Stimulated activated CD8-positive, alpha-beta memory T cell treated with anti-CD3 and anti-CD28 coated beads, Interleukin-2, amount 100 ng/mL, for 48 hours (primary cell): ENCODE data around the gene C1QTNF5.
"Not testable (repeated sequence)": the region's sequence is repeated elsewhere in the genome, so short reads cannot be mapped to it uniquely, and the experiment has no call there.

Experiments used
- DNase-seq, 2 donors: peaks; one replicate each; pipeline ENCODE4 v3.0.0-alpha.2; 2020; ENCODE audit warnings: low read depth in 2 of 2

Gene C1QTNF5, protein sequence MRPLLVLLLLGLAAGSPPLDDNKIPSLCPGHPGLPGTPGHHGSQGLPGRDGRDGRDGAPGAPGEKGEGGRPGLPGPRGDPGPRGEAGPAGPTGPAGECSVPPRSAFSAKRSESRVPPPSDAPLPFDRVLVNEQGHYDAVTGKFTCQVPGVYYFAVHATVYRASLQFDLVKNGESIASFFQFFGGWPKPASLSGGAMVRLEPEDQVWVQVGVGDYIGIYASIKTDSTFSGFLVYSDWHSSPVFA

DNA sequence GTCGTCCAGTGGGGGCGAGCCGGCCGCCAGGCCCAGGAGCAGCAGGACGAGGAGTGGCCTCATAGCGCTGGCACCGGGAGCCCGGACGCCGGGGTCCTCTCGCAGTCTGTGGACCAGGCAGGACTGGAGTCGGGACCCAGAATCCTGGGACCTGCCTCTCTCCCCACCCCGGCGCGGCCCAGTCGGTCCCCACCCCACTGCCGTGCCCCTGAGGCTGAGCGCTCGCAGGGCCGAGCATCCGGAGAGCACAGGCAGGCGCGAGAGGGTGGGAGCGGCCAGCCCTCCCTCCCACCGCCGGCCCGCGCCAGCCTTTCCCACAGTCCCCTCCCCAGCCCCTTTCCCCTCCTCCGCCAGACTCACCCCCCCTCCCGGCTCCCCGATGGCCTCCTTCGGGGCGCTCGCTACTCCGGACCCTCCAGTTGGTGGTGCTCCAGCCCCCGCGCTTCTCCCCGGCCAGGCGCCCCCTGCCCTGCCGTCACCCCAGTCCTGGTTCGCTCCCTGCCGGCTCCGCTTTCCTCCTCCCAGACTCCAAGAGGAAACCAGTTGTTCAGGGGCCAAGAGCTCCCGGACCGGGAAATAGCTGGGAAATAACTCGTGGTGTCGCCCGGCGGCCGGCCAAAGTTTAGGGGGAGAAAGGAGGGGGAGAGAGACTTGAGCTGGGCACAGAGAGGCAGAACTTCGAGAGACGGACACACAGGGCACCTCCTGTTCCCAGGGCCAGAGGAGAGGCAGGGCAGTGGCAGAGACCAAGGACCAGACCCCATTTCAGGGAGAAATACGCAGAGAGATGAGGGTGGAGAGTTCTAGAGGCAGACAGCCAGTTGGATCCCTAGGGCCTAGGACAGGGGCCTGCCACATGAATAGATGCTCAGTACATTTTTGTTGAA, at the start of gene C1QTNF5:
Gene C1QTNF5, minus strand, starts transcription at position 549 of the 887 bp plus-strand sequence. Its CDS starts 486 bp downstream, at position 63.
- DNase-seq: no peak

DNA sequence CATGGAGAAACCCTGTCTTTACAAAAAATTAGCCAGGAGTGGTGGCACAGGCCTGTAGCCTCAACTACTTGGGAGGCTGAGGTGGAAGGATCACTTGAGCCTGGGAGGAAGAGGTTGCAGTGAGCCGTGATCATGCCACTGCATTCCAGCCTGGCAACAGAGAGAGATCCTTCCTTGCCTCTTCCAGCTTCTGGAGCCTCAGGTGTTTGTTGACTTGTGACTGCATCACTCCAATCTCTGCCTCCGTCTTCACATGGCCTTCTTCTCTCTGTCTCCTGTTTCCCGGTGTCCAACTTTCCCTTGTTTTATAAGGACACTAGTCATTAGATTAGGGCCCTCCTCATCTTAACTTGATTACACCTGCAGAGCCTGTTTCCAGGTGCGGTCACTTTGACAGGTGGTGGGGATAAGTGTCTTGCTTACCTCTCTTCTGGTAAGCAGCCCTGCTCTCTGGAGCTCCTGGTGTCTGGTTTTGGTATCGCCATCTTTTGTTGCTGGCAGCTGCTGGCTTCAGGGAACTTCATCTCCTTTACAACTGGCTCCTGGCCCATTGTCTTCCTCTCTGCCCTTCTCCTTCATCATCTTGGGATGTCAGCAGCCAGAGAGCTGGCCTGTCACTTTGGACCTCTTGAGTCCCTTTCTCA, 49.0 kb upstream of the C1QTNF5 start:
- no peak for DNase-seq

DNA sequence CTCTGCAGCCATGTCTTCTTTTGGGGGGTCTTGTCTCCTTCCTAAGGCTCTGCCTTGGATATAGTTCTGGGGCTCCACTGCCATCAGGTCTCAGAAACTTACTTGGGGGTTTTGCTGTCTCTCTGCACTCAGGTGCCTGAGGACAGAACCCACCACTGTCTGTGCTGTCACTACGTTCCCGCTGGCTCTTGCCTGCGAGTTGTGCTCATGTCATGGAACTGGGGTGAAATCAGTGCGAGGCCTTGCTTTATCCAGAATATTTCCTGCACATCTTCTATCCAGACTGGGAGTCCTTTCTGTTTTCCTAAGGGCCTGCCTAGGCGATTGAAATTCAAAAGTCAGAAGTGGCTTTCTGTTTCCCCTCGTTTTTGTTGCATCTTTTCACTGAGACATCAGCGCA, 47.4 kb upstream of the C1QTNF5 start:
- DNase-seq: no peak

DNA sequence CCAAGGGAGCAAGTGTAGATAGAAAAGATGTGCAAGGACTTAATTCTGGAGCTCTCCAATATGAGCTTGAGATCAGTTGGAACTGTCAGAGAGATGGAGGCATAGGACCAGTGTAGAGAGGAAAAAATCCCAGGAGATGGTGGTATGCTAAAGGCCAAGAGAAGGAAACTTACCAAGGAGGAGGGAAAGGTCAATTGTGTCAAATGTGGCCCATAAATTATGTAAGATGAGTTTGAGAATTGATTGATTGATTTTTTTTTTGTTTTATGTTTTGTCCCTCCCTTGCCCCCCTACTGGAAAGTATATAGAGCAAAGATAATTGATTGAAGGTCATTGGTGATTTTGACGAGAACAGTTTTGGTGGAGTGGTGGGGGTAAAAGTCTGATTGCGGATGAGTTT, 43.6 kb upstream of the C1QTNF5 start:
- no peak for DNase-seq

GRCh38 chr11:119382513-119382912, 41.8 kb upstream of the C1QTNF5 start:
- not testable (repeated sequence) for DNase-seq

- DNase-seq: no peak
Observed at GRCh38 chr11:119382101-119382500, 41.4 kb upstream of the C1QTNF5 start.

DNA sequence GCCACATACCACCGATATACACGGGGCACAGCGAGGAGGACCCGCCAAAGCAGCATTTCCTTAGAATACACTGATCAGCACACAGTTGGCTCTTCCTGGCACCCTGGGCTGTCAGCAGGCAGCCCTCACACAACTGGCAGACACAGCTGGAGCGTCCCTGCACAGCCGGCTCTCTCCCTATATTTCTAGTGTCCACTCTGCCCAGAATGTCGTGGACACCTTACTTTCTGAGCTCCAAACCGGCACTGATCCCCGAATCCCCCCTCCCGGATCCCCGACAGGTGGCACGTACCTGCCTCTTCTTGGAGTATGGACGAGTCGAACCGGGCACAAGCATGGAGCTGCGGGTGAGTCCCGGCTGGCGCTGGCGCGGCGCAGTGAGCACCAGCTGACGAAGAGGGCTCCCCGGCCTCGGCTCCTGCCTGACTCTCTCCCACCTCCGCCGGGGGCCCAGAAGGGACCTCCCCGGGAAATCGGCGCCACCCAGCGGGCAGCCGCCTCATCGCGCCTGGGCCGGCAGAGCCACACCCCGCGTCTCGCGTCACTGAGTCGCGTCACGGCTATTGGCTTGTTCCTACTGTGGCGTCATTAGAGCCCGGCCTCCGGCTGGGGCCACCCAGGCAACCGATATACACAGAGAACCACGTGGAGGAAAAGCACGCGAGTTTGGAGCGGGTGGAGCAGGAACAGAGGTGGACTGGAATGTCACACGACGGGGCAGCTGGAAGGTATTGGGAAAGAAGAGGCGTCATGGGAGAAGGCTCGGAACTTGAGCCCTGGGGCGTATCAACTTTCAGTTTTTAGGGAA, 40.7 kb upstream of the C1QTNF5 start, which contains the start of gene USP2:
Gene USP2, minus strand, starts transcription at position 510 of the 808 bp plus-strand sequence. CDS start 8,210 bp downstream, outside the sequence.
- peak; percentile 95 to 96 for DNase-seq

- no peak for DNase-seq
Observed at GRCh38 chr11:119380827-119381180, 40.1 kb upstream of the C1QTNF5 start.

DNA sequence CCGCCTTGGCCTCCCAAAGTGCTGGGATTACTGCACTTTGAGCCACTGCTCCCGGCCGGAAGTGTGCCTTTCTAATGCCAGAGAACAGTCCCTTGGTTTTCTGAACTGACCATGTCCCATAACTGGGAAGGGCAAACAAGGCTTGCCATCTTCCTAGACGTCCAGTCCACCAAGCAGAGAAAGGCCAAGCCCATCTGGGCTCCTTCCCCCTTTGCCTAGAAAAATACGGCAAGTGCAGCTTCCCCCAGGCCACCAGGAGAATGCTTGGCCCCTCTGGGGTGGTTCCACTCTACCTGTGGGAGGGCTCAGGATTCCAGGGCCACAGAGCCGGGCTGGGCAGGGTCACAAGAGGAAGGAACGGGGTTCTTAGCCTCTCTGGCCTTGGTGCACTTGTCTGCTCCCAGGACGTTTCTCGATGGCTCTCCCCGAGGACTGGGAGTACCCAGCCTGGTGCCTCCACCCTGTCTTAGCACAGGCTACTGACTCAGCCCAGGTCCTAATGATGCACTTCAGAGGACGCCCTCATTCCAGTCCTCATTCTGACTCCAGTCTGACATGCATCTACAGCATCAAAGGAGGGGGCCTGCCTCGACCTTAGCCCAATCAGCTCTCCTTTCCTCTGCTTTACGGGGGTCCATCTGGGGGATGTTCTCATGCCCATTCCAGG, 39.6 kb upstream of the C1QTNF5 start:
- no peak for DNase-seq

GRCh38 chr11:119378851-119379465, 38.3 kb upstream of the C1QTNF5 start:
- DNase-seq: no peak

DNA sequence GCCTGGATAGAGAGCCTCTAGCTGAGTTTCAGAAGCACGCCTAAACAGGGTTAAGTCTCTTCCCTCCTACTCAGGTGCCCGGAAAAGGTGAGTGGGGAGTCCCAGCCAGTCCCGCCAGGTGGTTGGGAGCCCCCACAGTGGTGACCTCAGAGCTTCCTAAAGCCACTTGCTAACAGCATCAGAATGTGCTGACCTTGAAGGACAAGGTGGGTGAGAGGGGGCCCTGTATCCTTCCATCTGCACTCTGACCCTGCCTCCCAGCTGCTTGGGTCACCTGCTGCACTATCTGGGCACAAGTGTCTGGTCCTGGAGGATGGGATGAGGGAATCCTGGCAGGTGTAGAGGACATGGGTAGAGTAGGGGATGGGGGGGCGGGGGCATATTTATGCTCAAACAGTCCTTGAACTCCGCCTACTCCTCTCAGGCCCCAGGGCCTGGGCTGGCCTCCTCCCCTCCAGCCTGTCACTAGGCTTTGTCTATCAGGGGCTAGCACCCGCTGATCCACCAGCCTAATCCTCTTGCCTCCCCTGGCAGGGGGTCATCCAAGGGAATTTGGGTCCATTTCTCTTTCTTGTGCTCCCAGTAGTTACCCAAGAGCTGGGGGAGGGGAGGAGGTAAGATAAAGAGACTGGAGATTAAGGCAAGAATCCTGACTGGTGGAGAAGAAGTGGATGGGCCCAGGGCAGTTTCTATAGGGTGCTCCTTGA, 37.4 kb upstream of the C1QTNF5 start:
- DNase-seq: no peak

GRCh38 chr11:119377112-119377901, 36.6 kb upstream of the C1QTNF5 start:
- DNase-seq: no peak

- no peak for DNase-seq
Observed at GRCh38 chr11:119376197-119376847, 35.6 kb upstream of the C1QTNF5 start.

DNA sequence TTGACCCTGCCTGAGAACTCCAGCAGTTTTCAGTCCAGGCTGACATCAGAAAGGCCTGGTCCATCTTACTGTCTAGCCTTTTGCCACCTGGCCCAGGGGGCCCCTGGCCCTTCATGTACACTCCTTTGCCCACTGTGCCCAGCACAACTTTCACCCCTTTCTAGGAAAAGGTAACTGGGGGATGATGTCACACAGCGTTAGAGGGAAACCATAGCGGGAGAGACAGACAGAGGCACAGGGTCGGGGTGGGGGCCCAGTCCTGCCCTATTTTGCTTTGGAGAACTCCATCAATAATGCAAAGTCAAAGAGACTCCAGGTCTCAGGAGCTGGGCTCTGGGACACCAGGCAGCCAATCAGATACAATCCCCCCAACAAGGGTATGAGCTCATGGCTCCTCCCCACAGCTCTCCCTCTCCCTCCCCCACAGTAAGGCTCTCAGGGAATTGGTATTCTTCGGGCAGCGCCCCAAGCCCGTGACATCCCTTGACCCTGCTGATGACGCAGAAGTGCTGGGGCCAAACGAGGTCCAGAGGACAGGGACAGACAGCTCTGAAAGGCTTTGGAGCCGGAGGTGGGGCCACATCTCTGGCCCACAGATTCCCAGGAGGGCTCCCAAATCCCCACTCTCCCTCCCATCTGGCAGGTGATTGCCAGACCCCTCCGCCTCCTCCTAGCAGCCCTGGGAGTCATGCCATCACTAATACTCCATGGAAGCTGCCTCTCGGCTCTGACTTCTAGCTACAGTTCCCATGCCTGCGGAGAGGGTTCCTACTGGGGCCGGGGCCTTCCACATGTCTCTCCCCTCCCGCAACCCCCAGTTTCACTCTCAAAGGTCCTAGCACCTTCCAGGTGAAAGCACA, 34.9 kb upstream of the C1QTNF5 start:
- no peak for DNase-seq

DNA sequence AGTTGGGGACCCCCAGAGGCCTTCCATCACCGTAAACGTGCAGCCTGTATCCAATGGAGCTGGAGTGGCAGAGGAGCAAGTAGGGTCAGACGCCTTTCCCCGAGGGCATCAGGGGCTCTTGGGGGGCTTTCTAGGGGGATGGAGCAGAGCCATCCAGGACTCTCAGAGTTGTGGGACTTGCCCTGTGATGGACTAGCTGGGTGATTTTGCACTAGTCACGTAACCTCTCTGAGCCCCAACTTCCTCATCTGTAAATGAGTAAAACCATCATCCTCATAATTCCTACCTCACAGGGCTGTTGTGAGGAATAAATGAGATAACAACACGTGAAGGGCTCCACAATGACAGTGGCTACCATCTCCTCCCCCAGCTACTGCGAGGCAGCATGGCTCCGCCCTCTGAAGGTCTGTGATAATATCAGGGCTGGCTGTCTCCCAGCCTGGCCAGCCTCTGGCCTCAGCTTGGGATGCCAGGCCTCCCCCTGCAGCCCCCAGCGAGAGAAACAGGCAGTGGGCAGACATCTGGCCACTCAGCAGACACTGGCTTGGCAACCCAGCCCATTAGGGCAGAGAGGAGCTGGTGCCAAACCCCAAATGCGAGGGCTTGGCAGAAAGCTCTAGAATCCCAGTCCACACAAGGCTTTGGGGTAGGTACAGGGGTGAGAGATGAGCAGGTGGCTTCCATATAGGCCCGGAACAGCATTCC, 34.1 kb upstream of the C1QTNF5 start:
- no peak for DNase-seq

DNA sequence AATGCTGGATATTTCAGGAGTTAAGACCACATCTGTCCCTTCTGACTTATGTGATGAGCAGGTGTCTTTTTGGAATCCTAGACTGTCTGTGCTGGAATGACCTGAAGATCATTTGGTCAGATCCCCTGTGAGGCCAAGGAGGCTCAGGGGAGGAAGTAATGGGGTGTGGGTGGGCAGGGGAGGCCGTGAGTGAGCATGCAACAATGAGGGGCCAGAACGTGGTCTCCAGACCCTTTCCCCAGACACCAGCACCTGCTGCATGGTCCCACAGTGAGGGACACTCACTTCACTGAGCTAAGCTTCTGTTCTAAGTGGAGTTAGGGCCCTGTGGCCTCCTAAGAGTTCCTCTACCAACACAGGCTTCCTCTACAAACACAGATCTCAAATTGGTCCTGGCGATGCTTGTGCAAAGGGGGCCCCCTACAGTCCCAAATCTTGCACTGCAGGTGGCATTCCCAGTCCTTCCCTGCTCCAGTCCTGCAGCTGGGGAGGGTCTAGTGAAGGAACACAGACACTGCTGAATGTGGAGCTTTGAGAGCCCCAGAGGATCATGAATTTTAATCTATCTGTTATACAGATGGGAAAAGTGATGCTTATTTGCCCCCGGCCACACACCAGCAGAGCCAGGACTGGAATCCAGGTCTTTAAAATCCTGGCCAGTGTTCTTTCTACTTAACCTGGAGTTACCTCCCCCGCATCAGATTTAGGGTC, 33.4 kb upstream of the C1QTNF5 start:
- DNase-seq: peak in 1 of 2 donors; percentile 32
